ENCODE results near the gene CMTM5.
"Not testable (repeated sequence)": the region's sequence is repeated elsewhere in the genome, so short reads cannot be mapped to it uniquely, and the experiment has no call there.

Gene CMTM5

DNA sequence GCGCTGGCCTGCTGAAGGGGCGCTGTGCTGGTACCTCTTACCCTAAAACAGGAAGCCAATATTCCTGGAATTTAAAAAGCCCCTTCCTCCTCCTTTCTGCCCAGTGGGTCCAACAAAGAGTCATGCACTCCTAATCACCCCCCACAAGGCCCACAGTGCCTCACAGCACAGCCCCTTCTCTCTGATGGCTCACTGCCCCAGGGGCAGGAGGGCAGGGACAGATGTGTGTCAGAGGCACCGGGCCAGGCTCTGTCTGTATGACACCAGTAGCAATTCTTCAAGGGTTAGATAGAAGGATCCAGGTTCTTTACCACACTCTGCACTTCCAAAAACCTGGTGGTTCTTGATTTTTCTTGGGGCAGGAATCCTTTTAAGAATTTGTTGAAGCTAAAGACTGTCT is 22.3 kb downstream of the CMTM5 start:
- DNase-seq (ENCODE audit: low read depth in 3 of 3) = no peak

DNA sequence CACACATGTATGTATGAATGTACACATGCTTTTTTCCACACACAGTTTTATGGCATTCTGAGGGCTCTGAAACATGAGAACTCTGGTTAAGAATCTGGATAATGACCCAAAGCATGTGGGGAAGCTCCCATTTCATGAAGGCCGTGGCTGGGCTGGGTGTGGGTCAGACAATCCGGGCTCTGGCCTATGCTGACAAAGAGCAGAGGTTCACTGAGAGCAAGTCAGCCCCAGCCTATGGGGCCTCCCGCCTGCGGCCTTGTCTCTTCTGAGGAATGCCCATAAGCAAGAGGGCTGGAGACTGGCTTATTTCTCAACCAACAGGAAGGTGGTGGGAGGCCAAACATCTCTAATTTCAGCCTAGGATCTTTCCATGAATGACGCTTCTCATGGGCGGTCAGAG is 22.7 kb downstream of the CMTM5 start:
- DNase-seq (ENCODE audit: low read depth in 3 of 3) = no peak

DNA sequence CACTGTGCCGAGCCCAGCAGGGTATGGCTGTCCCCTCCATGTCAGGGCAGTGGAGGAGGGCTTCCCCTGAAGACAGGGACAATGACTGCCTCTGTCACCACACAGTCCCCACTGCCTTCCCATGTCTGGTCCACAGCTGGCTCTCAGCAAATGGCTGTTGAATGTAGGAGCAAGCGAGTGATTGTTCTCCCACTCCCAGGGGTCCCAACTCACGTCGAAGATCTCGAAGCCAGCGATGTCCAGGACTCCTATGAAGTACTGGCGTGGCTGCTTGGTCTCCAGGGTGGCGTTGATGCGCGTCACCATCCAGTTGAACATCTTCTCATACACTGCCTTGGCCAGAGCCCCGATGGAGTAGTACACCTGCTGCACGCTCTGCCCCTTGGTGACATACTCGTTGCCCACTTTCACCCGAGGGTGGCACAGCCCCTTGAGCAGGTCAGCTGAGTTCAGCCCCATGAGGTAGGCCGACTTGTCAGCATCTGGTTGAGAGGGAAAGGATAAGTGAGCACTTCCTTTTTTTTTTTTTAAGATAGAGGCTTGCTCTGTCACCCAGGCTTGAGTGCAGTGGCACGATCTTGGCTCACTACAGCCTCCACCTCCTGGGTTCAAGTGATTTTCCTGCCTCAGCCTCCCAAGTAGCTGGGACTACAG is 23.8 kb downstream of the CMTM5 start:
- not testable (repeated sequence) for DNase-seq (ENCODE audit: low read depth in 3 of 3)

DNA sequence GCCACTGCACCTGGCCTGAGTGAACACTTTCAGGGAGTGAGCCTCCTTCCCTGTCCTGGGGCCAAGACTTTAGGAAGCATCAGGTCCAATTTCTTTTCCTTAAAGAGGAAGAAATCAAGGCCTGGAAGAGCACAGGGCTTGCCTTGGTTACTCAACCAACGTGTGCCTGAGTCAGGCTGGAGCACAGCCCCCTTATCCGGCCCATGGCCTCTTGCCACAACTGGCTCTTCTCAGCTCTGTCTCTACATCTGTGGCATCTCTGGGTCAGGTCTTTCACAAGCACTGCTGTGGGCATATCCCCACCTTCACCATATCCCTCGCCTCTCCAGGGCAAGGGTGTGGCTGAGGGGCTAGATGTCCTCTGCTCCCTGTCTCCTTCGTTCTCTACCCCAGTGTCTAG is 24.4 kb downstream of the CMTM5 start:
- no peak for DNase-seq (ENCODE audit: low read depth in 3 of 3)

DNA sequence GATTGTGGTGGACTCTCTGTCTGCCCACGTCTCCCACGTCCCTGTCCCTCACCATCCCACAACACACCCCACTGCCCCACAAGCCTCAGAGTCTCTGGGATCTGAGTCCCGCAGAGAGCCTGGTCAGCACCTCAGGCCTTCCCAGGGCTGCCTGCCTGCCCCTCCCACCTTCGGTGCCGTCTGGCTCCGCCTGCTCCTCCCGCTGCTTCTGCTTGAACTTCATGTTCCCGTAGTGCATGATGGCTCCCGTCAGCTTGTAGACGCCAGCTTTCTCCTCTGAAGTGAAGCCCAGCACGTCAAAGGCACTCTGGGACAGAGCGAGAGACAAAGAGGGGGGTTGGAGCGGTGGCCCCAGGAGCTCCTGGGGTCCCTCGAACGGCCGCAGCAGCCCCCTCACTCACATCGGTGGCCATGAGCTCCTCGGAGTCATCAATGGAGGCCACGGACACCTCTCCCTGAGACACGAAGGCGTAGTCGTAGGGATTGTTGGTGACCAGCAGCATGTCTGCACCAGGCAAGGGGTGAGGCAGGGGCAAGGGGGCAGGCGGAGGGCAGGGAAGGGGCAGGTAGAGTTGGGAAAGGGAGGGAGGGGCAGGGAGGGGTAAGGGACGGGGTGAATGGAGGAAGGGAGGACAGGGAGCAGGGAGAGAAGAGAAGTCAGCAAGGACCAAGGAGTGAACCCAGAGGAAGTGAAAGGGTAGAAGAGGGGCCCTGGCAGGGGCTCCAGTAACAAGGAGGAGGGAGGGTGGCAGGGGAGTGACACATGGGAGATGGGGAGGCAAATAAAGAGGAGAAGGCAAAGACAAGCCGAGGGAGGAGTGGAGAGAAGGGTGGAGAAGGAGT is 25.7 kb downstream of the CMTM5 start:
- DNase-seq (ENCODE audit: low read depth in 3 of 3) = no peak

DNA sequence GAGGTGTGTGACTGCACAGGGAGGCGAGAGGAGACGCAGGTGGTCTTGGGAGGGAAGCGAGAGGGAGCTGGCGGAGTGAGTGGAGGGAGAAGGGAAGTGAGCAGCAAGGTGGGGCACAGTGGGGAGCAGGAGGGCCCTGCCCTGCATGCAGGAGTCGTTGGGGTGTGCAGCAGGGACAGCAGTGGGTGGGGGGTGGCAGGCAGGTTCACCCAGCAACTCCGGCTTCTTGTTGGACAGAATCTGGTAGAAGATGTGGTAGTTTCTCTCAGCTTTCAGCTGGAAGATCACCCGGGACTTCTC is 26.2 kb downstream of the CMTM5 start:
- DNase-seq (ENCODE audit: low read depth in 3 of 3) = no peak

DNA sequence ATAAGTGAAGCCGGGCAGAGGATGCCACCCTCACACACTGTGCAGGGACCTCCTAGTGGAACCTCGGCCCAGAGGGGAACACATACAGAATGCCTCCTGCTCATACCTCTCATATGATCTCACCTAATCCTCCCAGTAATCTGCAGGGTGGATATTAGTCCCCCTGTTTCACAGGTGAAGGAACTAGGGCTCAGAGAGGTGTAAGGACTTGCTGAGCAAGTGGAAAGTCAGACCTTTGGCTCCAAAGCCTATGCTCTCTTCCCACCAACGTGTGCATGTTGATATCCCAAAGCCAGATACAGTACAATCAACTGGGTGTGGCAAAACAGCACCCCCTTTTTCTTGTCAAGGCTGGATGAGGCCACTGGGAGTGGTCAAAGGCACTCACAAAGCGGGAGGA is 27.1 kb downstream of the CMTM5 start:
- DNase-seq (ENCODE audit: low read depth in 3 of 3) = no peak

DNA sequence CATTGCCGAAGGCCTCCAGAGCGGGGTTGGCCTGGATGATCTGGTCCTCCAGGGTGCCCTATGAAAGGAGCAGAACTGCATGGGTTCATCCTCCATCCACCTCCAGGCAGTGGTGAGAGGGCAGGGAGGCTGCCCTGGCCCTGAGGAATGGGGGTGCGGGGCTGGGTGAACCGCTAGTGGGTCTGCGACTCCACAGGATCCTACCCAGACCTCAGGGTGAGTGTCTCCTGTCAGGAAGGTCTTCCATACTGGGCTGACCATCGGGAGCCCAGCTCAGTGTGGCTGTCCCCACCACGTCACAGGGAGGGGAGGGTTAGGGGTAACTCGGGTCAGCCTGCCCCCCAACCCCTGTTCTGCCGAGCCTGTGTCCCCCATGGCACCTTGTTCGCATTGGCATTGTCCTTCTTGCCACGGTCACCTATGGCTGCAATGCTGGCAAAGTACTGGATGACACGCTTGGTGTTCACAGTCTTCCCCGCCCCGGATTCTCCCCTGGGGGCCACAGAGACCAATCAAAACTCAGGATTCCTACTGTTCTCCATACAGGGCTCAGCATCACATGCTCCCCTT is 27.6 kb downstream of the CMTM5 start:
- DNase-seq (ENCODE audit: low read depth in 3 of 3) = no peak

DNA sequence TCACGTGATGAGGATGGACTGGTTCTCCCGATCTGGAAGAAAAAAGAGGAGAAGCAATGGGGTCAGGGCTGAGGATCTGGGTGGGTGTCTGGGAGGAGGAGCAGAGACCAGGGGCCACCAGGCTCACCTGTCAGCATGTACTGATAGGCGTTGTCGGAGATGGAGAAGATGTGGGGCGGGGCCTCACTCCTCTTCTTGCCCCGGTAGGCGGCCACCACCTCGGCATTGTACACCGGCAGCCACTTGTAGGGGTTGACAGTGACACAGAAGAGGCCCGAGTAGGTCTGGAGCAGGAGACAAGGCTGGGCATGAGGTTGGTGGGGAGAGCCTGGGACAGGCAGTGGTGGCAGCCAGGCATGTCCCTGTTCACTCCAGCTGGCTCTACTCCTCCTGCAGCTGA is 28.2 kb downstream of the CMTM5 start:
- no peak for DNase-seq (ENCODE audit: low read depth in 3 of 3)

DNA sequence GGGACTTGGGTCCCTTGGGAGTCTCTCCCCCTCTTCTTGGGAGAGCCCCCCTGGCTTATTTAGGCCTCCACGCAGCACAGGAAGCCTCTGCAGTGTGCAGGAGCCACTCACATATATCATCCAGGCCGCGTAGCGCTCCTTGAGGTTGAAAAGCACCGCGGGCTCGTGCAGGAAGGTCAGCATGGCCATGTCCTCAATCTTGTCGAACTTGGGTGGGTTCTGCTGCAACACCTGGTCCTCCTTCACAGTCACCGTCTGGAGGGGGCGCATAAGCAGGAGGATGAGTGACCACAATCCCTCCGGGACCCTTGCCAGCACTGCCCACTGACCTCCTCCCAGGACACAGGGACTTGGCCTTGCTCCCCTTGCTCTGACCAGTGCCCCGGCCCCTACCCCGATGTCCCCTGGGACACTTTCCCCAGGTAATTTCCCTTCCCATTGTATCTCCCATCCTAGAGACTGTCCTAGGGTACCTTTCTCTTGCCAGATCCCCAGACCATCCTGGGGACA is 28.7 kb downstream of the CMTM5 start:
- DNase-seq (ENCODE audit: low read depth in 3 of 3) = no peak

DNA sequence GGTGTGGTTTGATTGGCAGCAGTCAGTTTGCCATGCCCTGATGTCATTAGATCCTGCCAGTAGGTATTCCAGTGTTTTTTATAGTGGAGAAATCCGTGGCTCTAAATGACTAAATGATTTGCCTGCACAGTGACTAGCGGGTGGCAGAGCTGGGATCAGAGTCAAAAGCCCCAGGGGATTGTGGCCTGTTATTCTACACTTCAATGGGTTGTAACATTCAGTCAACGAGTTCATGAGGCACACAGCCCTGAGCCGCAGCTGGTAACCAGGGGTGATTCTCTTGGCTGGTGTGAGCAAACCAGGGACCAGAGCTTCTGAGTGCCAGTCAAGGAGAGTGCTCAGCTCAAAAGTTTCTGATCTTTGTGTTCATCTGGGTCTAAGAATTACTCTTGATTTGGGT is 29.4 kb downstream of the CMTM5 start:
- no peak for DNase-seq (ENCODE audit: low read depth in 3 of 3)

DNA sequence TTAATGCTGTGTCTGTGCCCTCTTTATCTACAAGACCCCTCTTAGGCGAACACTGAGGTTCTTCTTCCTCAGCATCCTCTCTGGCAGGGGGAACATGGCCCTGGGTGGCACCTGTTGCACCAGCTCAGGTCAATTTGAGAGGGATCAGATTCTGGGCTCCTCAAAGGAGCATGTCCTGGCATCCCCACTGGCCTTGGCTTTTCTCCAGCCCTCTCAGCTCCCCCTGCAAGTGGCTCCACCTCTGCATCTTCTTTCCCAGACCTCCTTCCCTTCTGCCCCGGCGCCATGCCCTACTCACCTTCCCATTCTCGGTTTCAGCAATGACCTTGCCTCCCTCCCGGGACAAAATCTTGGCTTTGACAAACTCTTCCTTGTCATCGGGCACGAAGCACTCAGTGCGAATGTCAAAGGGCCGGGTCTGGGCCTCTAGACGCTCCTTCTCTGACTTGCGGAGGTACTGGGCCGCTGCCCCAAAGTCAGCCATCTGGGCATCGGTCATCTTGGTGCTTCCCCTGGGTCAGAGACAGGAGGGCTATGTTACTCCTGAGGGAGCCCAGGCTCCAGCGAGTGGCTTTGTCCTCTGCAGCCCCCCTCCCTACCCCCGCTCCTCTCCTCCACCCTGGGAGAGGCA is 30.0 kb downstream of the CMTM5 start:
- DNase-seq (ENCODE audit: low read depth in 3 of 3) = no peak

DNA sequence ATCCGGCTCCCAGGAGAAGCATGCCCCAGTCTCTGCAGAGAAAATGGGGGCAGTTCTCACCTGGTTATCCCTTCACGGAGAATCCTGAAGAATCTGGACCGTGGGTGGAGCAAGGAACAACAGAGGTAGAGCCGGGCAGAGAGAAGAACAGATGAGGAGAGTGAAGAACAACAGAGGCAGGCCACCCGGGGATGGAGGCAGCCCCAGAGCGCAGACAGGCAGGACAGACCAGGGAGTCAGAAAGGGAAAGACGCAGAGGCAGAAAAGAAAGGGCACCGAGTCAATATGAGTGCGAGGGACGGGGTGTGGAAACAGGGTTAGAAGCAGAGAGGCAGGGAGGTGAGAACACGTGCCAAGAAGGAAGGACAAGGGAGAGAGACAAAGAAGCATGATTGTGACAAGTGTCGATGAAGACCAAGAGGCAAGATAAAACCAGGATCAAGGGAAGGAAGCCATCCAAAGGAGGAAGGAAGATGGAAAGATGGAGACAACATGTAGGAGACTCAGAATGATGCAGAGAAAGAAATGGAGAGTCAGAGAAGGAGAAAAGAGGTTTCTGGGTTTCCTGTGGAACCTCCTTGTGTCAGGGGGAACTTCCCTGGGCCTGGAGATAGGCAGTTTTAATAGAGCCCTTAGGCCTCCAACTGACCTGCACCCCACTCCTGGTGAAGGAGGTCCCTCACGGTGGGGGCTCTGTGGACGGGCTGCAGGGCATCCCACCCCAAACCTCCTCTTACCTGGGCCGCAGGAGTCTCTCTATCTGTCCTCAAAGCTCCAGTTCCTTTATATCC is 30.9 kb downstream of the CMTM5 start, which contains the start of gene MYH6:
MYH6 (minus strand) TSS at position 758 of the 791 bp plus-strand sequence. CDS start 1,050 bp downstream, outside the sequence.
- no peak for DNase-seq (ENCODE audit: low read depth in 3 of 3)

DNA sequence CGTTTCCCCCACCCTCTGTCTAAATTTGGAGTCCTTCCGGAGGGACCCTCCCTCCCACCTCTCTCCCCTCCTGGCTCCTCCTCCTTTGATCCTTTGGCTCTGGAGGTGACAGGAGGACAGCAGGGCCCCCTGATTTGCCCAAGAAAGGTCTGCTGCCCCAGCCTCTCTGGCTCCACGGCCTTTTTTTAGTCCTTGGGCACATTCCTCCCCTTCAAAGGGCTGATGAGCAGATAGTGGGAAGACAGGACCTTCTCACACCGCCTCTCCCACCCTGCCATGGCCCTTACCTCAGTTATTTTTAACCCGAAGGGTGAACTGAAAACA is 31.4 kb downstream of the CMTM5 start:
- DNase-seq (ENCODE audit: low read depth in 3 of 3) = no peak

DNA sequence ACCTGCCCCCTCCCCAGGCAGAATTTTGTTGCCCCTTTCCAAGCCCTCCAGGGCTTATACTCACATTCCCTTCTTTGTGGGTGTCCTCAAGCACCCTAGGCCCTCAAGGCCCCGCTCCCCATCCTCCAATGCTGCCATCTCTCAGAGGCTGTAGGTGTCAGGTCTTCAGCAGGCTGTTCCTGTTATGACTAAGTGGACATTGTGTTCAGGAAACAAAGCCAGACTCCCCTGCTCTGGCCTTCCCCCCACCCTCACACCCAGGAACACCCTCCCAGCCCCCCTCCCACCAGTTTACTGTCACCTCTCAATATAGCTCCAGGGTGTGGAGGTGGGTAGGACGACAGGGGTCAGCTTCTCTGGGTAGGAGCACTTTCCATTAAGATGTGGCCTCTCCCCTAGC is 32.6 kb downstream of the CMTM5 start:
- DNase-seq (ENCODE audit: low read depth in 3 of 3) = no peak

DNA sequence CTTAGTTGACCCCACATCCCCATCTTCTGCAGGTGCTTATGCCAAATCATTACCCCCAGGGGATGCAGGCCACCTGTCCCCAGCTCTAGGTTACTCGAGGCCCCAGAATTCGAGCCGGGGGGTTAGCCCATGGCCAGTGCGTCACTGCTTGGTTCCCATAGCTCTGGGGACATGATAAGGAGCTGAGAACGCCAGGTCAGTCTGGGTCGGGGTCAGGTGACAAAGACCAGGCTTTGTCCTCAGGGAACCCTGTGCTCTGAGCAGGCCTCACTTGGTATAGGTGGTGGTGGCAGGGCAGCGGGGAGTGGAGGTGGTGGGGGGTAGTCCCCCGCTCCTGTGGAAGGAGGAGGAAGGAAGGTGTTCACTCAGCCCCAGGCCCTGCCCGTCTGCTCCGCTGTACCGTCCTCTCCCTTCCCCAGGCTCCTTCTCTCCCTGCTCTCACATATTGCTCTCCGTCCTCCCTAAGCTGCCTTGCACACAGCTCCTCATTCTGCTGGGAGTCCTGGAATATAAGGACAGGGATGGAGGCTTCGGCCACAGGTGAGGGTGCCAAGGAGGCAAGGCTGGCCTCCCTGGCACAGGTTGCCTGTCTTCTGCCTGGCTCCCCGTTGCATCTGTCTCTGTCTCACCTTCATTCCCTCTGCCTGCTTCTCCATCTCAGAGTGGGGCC is 33.3 kb downstream of the CMTM5 start:
- no peak for DNase-seq (ENCODE audit: low read depth in 3 of 3)

DNA sequence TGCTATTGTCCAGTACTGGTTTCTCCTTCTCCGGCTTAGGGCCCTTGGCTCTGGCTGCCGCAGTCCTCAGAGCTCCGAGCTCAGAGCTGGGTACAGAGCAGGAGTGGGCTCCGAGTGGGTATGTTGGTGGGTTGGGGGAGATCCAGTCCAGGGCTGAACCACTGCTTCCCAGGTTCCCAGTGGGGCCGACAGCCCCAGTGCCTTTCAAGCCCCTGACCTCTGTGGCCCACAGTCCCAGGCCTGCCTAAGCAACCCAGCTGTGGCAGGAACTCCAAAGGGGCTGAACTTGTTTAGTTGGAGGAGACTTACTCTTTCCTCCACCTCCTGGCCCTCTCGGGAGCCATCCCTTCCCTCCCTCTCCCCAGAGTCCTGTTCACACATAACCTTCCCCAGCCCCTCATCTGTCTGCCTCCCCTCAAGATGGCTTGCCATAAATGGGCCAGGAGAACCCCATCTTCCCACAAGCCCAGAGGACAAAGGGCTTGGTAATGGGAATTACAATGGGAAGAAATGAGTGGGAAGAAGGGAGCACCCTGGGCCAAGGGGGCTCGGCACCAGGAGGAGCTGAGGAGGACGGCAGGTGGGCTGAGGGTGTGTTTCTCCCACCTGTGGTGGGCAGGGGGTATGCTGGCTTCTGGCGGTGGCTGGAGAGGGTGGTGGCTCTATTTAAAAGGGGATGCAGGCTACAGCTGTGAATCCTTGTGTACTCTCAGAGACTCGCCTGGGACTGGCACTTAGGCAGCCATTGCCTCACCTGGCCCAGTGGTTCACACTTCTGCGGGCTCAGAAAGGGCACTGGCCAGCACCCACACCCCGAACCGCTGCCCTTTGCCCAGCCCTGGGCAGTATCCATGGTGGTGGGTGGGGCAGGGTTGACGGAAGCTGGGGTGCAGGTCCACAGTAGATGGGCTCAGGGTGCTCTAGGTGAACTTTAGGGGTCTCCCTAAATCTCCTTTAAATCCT is 35.0 kb downstream of the CMTM5 start:
- no peak for DNase-seq (ENCODE audit: low read depth in 3 of 3)

DNA sequence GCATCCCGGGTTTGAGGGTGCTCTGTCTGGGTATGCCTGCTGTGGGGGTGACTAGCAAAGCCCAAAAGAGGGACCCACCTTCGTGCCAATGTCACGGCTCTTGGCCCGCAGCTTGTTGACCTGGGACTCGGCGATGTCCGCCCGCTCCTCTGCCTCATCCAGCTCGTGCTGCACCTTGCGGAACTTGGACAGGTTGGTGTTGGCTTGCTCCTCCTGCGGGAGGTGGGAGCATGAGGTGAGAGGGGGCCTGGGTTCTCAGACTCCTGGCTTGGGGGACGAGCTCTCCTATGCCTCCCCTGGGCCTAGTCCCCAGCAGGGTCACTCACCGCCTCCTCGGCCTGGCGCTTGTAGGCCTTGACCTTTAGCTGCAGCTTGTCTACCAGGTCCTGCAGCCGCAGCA is 36.8 kb downstream of the CMTM5 start:
- DNase-seq (ENCODE audit: low read depth in 3 of 3) = no peak

DNA sequence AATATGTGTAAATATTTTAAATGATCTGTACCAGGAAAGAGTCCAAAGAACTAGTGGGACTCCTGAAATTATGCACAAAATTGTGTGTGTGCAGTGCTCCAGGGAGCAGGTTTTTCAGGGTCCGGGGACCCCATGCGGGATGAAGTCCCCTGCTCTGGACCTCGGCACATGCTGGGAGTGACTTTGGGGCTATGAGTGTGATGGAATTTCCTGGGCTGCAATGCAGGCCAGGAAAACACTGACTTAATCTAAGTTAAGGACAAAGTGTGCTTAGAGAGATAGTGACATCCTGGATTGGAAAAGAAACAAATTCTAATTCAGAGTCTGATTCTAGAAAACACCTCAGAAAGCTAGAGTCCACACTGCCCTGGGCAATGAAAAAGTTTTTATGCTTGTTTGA is 37.4 kb downstream of the CMTM5 start:
- DNase-seq (ENCODE audit: low read depth in 3 of 3) = no peak

Measured in stimulated activated CD4-positive, alpha-beta T cell treated with anti-CD3 and anti-CD28 coated beads, TNF-alpha, amount 100 ng/mL, for 4 hours (primary cell).